Activated effector memory CD4-positive, alpha-beta T cell treated with Interleukin-2 at 50 U/mL for 16 hours (primary cell): ENCODE data around the gene GTF2H2.
"Not testable (repeated sequence)": the region's sequence is repeated elsewhere in the genome, so short reads cannot be mapped to it uniquely, and the experiment has no call there.

Experiments
- DNase-seq: peaks from one replicate; pipeline ENCODE4 v3.0.0-alpha.2; 2020

Gene GTF2H2

GRCh38 chr5:71067262-71067928, at the start of gene GTF2H2:
Gene GTF2H2 (minus strand): TSS chr5:71067676. CDS start chr5:71062763, 4,913 bp downstream.
- not testable (repeated sequence) for DNase-seq

GRCh38 chr5:71109730-71110275, 42.3 kb upstream of the GTF2H2 start:
- not testable (repeated sequence) for DNase-seq

- not testable (repeated sequence) for DNase-seq
Observed at GRCh38 chr5:71099996-71100395, 32.5 kb upstream of the GTF2H2 start.

DNA sequence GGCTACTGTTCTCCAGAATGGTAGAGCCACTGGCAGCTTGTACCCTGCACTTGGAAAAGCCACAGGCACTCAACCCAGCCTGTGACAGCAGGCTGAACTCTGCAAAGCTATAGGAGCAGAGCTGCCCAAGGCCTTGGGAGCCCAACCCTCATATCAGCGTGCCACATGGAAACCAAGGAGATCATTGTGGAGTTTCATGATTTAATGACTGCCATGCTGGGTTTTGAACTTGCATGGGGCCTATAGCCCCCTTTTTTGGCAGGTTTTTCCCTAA, 30.4 kb upstream of the GTF2H2 start:
- not testable (repeated sequence) for DNase-seq

GRCh38 chr5:71097173-71097929, 29.9 kb upstream of the GTF2H2 start:
- DNase-seq: not testable (repeated sequence)

DNA sequence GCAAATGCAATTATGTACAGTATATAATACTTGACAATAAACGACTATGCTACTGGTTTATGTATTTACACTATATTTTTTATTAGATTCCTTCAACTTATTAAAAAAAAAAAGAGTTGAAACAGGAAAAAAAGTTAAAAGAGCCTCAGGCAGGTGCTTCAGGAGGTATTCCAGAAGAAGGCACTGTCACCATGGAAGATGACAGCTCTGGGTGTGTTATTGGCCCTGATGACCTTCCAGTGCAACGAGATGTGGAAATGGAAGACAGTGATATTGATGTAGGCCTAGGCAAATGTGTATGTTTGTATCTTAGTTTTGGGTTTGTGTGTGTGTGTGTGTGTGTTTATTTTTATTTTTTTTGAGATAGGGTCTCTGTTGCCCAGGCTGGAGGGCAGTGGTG, 22.3 kb upstream of the GTF2H2 start:
- DNase-seq: not testable (repeated sequence)

DNA sequence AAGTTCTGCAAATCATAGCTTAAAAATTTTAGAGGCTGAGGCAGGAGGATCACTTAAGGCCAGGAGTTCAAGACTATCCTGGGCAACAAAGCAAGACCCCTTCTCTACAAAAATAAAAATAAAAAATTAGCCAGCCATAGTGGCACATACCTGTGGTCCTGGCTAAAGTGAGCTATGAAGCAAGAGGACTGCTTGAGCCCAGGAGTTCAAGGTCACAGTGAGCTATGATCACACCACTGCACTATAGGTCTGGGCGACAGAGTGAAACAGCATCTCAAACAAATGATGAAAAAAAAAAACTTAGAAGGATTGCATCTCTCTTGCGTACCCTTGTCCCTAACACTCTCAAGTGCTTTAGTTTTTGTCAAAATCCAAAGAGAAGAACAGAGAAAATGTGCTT, 21.3 kb upstream of the GTF2H2 start:
- not testable (repeated sequence) for DNase-seq

GRCh38 chr5:71086145-71086544, 18.7 kb upstream of the GTF2H2 start:
- not testable (repeated sequence) for DNase-seq

DNA sequence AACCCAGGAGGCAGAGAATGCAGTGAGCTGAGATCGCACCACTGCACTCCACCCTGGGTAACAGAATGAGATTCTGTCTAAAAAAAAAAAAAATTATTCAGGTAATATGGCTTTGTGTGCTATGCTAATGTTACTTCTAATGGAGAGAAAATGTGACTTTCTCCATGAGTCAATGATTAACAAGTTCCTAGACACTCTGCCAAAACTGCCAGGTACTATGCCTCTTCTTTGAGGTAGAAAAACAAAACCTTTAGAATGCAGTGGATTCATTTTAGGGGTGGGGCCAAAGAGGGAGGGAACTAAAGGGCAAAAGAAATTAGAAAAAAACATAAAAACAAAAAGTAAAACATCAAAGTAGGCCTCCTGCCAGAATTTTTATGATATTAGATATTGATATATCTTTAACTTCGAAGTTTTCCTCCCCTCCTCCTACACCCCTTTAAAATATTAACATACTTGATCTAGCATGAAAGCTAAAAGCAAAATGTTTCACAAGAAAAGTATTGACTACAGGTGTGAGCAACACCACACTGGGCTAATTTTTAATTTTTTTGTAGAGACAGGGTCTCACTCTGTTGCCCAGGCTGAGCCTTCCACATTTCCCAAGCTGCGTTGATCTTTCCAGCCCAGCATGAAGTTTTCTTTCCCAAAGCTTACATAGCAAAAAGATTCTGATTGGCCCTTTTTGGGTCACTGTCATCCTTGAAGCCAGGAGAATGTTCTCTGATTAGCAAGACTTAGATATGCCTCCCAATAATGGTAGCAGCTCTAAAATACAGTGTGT, 17.0 kb upstream of the GTF2H2 start:
- not testable (repeated sequence) for DNase-seq

- DNase-seq: not testable (repeated sequence)
Observed at GRCh38 chr5:71082898-71083297, 15.4 kb upstream of the GTF2H2 start.

- not testable (repeated sequence) for DNase-seq
Observed at GRCh38 chr5:71082340-71082739, 14.9 kb upstream of the GTF2H2 start.

- DNase-seq: not testable (repeated sequence)
Observed at GRCh38 chr5:71061322-71061721, 6.2 kb downstream of the GTF2H2 start.

GRCh38 chr5:71059426-71059825, 8.1 kb downstream of the GTF2H2 start:
- DNase-seq: not testable (repeated sequence)

GRCh38 chr5:71044808-71045207, 22.7 kb downstream of the GTF2H2 start:
- DNase-seq: not testable (repeated sequence)

- DNase-seq: not testable (repeated sequence)
Observed at GRCh38 chr5:71044128-71044527, 23.3 kb downstream of the GTF2H2 start.

- not testable (repeated sequence) for DNase-seq
Observed at GRCh38 chr5:71031046-71031776, 36.3 kb downstream of the GTF2H2 start.

DNA sequence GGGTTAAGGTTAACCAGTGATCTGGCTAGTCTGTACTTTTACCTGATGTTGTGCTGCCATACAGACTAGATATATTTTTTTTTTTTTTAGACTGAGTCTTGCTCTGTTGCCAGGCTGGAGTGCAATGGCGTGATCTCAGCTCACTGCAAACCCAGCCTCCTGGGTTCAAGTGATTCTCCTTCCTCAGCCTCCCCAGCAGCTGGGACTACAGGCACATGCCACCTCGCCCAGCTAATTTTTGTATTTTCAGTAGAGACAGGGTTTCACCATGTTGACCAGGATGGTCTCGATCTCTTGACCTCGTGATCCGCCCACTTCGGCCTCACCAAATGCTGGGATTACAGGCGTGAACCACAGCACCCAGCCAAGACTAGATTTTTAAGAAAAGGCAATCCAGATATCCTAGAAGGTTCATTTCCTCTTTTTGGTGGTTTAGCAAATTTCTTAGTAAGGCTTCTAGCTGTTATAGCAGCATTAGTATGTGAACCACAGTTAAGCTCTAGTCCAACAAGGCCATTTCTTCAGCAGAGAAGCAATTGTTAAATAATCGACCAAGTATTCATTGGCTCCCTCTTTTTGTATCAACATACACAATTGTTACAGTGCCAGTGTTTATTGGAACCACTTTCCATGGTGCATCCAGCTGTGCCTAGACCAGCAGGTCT, 42.1 kb downstream of the GTF2H2 start, which contains the start of gene NAIP:
Gene NAIP, minus strand, starts transcription at position 51 of the 665 bp plus-strand sequence. CDS start 12,424 bp downstream, outside the sequence.
- not testable (repeated sequence) for DNase-seq

- not testable (repeated sequence) for DNase-seq
Observed at GRCh38 chr5:71020643-71021042, 46.8 kb downstream of the GTF2H2 start.

DNA sequence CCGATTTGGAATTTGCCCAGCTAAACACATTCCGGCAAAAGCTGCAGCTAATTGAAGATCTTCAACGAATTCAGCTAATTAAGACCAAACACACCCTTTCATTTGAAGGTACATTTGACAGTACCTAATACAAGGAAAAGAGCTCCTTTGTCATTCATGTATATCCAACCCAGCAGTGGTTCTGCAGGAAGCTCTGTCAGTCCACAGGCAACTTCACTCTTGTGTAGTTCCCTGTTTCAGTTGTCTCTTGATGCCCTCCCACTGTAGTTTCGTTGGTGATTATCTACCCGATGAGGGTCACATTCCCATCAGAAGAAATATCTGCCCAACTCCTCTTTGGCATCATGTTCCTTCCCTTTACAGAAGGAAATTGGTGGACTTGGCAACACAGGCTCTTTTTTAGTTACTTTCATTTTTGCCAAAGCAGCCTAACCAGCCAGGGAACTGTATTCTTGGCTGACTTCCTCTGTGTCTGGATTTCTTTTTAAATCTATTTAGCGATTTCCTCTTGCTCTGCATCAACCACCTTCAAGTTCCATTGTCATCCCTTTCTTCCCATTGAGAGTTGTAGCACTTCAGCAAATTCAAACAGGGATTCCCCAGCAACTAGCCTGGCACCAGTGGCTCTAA, 49.0 kb downstream of the GTF2H2 start:
- DNase-seq: not testable (repeated sequence)

DNA sequence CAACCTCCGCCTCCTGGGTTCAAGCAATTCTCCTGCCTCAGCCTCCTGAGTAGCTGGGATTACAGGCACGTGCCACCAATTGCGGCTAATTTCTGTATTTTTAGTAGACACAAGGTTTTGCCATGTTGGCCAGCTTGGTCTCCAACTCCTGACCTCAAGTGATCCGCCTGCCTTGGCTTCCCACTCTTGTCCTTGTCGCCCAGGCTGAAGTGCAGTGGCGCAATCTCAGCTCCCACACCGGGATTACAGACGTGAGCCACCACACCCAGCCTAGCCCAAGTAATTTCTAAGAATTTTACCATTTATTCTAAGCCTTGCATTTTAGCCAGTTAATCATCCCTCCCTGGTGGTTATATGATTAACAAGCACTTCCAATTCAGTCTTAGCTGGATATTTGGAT, 53.3 kb downstream of the GTF2H2 start:
- no peak for DNase-seq

DNA sequence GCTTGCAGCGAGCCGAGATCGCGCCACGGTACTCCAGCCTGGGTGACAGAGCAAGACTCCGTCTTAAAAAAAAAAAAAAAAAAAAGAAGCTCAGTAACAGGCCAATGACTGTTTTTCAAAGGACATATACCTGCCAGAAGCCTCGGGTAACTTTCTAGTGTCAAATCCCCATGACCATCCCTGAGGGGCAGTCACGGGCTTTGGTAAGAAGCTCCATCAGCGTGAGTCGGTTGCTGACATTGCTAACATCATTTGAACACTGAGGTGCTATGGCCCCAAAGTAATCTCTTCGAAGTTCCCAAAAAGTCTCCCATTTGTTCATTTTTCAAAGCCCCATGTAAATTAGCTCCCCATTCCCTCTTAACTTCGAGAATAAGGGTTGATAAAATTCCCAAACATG, 53.9 kb downstream of the GTF2H2 start:
- no peak for DNase-seq
